ENCODE data around the gene CDH4.

The CDH4 gene

GRCh38 chr20:61646453-61646852 lies 394.4 kb downstream of the CDH4 start:
- no peak for DNase-seq

- no peak for DNase-seq
These were observed 394.9 kb downstream of the CDH4 start for GRCh38 chr20:61646986-61647385.

GRCh38 chr20:61647702-61648101 lies 395.6 kb downstream of the CDH4 start:
- no peak for DNase-seq

- DNase-seq: no peak
These were observed 397.2 kb downstream of the CDH4 start for GRCh38 chr20:61649105-61649859.

GRCh38 chr20:61649860-61650162 lies 397.8 kb downstream of the CDH4 start:
- DNase-seq: no peak

GRCh38 chr20:61650912-61651733 lies 399.1 kb downstream of the CDH4 start:
- DNase-seq: no peak

GRCh38 chr20:61652146-61652545 lies 400.1 kb downstream of the CDH4 start:
- DNase-seq: no peak

- no peak for DNase-seq
These were observed 402.7 kb downstream of the CDH4 start for GRCh38 chr20:61654726-61655125.

- no peak for DNase-seq
These were observed 403.5 kb downstream of the CDH4 start for GRCh38 chr20:61655591-61655990.

- DNase-seq: no peak
These were observed 404.1 kb downstream of the CDH4 start for GRCh38 chr20:61656198-61656597.

- no peak for DNase-seq
These were observed 405.8 kb downstream of the CDH4 start for GRCh38 chr20:61657721-61658377.

GRCh38 chr20:61658563-61658962 lies 406.5 kb downstream of the CDH4 start:
- DNase-seq: no peak

GRCh38 chr20:61659246-61659993 lies 407.4 kb downstream of the CDH4 start:
- no peak for DNase-seq

- DNase-seq: no peak
These were observed 407.9 kb downstream of the CDH4 start for GRCh38 chr20:61659994-61660346.

- no peak for DNase-seq
These were observed 408.5 kb downstream of the CDH4 start for GRCh38 chr20:61660559-61660958.

- no peak for DNase-seq
These were observed 409.0 kb downstream of the CDH4 start for GRCh38 chr20:61661025-61661424.

- DNase-seq: no peak
These were observed 409.5 kb downstream of the CDH4 start for GRCh38 chr20:61661583-61661982.

- no peak for DNase-seq
These were observed 410.3 kb downstream of the CDH4 start for GRCh38 chr20:61662226-61662967.

- DNase-seq: no peak
These were observed 410.9 kb downstream of the CDH4 start for GRCh38 chr20:61662968-61663331.

- no peak for DNase-seq
These were observed 411.7 kb downstream of the CDH4 start for GRCh38 chr20:61663521-61664425.

- DNase-seq: no peak
These were observed 412.7 kb downstream of the CDH4 start for GRCh38 chr20:61664556-61665320.

Data from NCI-H2107 (cell line).